GM13977 (cell line): ENCODE results near the gene GP1BB.

Experiments
- DNase-seq: peaks from one replicate; pipeline ENCODE4 v3.0.0; 2012; ENCODE audit warnings: low spot score
- CTCF ChIP-seq: IDR thresholded peaks from 2 replicates; pipeline ENCODE4 v1.5.1; 2012; ENCODE audit warnings: mild to moderate bottlenecking, control low read depth; ENCODE audit not compliant: insufficient read depth; ENCODE audit errors: extremely low read depth, missing control alignments
- in situ Hi-C: fragments of 300-500 bp; cut with MboI; formaldehyde crosslinking; loops from one replicate; pipeline ENCODE4 v1.12.0; 2022; ENCODE audit warnings: low sequenced_read_pairs, low pct_unique_long_range_greater_than_20kb, mixed read lengths, inconsistent platforms; ENCODE audit not compliant: unreplicated experiment

The GP1BB gene

GRCh38 chr22:19710020-19710768 is 13.1 kb upstream of the GP1BB start:
- in situ Hi-C loops = no loop called here
- no peak for TF ChIP-seq CTCF
- DNase-seq = no peak

- in situ Hi-C loops = no loop called here
- no peak for DNase-seq
Observed at GRCh38 chr22:19710769-19711106, 12.6 kb upstream of the GP1BB start.

GRCh38 chr22:19713245-19713644 is 10.1 kb upstream of the GP1BB start:
- no peak for DNase-seq
- in situ Hi-C loops = no loop called here
- no peak for TF ChIP-seq CTCF

More at GRCh38 chr22:19710769-19711106, 12.6 kb upstream of the GP1BB start:
- no peak for TF ChIP-seq CTCF

- TF ChIP-seq CTCF = no peak
- in situ Hi-C loops = no loop called here
- no peak for DNase-seq
Observed at GRCh38 chr22:19713650-19714311, 9.6 kb upstream of the GP1BB start.

- in situ Hi-C loops = no loop called here
- TF ChIP-seq CTCF = no peak
- no peak for DNase-seq
Observed at GRCh38 chr22:19714312-19715187, 8.8 kb upstream of the GP1BB start, which contains the start of gene SEPTIN5. SEPTIN5 (plus strand) TSS chr22:19714503; CDS start chr22:19714589, 86 bp downstream.

- in situ Hi-C loops = no loop called here
- TF ChIP-seq CTCF = no peak
- no peak for DNase-seq
Observed at GRCh38 chr22:19715188-19715930, 8.0 kb upstream of the GP1BB start.
